Left renal pelvis (tissue), 4 donors: ENCODE results near the gene FLNC. TPM values are rescaled to one million over a fixed set of nuclear protein-coding genes. Genes with fewer than 3 reads are reported as not detected.

Source experiments
- DNase-seq, 4 donors: peaks; one replicate each; pipeline ENCODE4 v3.0.0-alpha.2; 2013; ENCODE audit warnings: low read depth in 4 of 4, low spot score in 3 of 4
- polyA plus RNA-seq, 4 donors: library from polyadenylated mRNA; unstranded; fragments of 120-200 nt; gene quantifications; one replicate each; pipeline ENCODE4 v1.2.1, GENCODE V29; 2013; ENCODE audit not compliant: insufficient read length in 4 of 4

FLNC gene
- polyA plus RNA-seq, 4 donors = 11.8 to 21.0 (median 17.2) TPM

- DNase-seq = no peak
These were observed 627 bp upstream of the FLNC start for GRCh38 chr7:128829391-128830166.

GRCh38 chr7:128831178-128831993, 1.2 kb downstream of the FLNC start:
- peak in 1 of 4 donors; percentile 24 for DNase-seq

- no peak for DNase-seq
These were observed 2.0 kb downstream of the FLNC start for GRCh38 chr7:128831994-128832879.

GRCh38 chr7:128832880-128833147, 2.6 kb downstream of the FLNC start:
- no peak for DNase-seq

GRCh38 chr7:128833148-128833945, 3.1 kb downstream of the FLNC start:
- DNase-seq = peak in 2 of 4 donors; percentile 16 to 58

GRCh38 chr7:128833946-128834325, 3.7 kb downstream of the FLNC start:
- no peak for DNase-seq

- no peak for DNase-seq
These were observed 5.1 kb downstream of the FLNC start for GRCh38 chr7:128835231-128835751.

GRCh38 chr7:128835790-128836641, 5.8 kb downstream of the FLNC start:
- no peak for DNase-seq

GRCh38 chr7:128836729-128837348, 6.6 kb downstream of the FLNC start:
- DNase-seq = no peak

GRCh38 chr7:128837521-128837921, 7.3 kb downstream of the FLNC start:
- DNase-seq = no peak

GRCh38 chr7:128838109-128838779, 8.0 kb downstream of the FLNC start:
- no peak for DNase-seq

GRCh38 chr7:128838981-128839731, 8.9 kb downstream of the FLNC start:
- no peak for DNase-seq

- DNase-seq = no peak
These were observed 9.6 kb downstream of the FLNC start for GRCh38 chr7:128839751-128840177.

- DNase-seq = no peak
These were observed 10.3 kb downstream of the FLNC start for GRCh38 chr7:128840326-128841170.

- no peak for DNase-seq
These were observed 11.0 kb downstream of the FLNC start for GRCh38 chr7:128841171-128841690.
